T47D (cell line): ENCODE results near the gene TOMM7.

ENCODE experiments used
- DNase-seq, 2 experiments: peaks; one replicate each; pipeline versions ENCODE4 v3.0.0 to v3.0.0-alpha.2; 2011 to 2012; ENCODE audit warnings: low read depth in 1 of 2, low spot score in 1 of 2
- JUND ChIP-seq: IDR thresholded peaks from 2 replicates; pipeline ENCODE4 v1.6.1; 2012; ENCODE audit warnings: low read depth
- in situ Hi-C: cut with HindIII; loops from 2 replicates; pipeline ENCODE4 v1.10.0; 2016; ENCODE audit warnings: low sequenced_read_pairs, low pct_unique_long_range_greater_than_20kb

The TOMM7 gene

DNA sequence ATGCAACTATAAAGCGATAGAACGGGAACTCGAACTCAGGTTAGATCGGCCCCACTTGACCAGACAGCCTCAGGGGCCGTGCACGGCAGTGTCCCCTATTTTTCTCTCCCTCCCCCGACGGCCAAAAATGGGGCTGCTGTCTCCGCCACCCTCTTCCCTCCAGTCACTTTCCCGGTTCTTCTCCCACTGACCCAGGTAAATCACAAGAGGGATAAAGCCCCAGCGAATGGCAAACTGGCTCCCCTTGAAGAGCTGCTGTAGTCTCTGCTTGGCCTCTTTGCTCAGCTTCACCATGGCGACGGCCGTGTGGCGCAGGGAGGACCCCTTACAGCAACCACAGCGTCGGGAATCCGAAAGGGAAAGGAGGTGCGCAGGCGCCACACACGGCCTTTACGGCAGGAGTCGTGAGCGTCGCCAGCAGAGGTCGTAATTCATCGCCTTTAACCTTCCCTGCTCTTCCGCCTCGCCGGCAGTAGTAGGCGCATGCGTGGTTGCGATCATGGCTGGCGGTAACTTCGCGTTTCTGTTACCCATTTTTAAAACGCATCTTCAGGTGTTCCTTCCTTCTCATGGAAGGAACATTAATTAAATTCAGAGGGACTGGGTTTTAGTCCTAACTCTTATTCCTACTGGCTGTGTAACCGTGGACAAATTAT is at the start of gene TOMM7:
Gene TOMM7 (minus strand): TSS at position 364 of the 656 bp plus-strand sequence. CDS start 70 bp downstream, at position 294.
- no peak for TF ChIP-seq JUND
- in situ Hi-C loops = no loop called here
- DNase-seq = peak; percentile 97

DNA sequence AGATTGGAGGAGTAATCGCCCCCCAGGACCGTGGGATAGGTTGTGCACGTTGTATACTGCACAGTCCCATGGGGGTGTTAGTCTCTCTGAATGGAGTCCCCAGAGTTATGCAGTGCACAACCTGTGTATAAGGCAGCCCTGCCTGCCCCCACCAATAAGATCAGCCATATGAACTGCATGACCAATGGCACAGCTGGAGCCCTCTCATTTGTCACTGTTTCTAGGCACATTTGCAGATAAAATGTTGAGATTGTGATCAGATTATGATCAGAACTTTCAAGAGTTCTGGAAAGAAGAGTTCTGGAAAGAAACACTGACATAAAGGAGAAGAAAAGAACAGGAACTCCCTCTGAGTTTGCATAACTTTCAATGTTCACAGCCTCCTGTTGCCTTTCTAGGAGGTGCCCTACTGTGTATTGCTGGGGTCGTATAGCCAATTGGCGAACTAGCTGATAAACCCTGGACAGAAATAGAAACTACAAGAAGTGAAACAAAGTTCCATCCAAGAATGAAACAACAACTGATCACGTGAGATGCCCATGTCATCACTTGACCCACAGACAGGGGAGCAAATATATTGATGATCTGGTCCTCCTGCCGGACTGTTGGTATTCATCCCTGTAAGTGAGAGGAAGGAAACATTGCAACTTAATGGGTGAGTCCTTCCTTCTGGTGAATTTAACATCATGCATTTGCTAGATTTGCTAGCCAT is 49.6 kb upstream of the TOMM7 start:
- in situ Hi-C loops = no loop called here

DNA sequence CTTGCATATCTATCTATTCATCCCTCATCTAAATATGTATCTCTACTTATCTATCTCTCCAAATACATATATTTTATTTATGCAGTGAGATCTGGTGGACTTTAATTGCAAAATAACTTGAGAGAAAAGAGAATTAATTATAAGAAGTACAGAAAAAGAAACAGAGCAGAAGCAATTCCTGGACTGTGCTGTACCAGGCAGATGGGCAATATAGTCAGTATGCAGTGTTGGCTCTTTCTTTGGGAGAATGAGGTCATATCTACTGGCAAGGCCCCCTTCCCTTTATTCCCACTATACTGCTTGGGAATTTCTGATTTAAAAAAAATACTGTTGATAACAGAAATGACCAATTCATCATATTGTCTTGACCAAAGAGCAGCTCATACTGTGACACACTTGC is 49.0 kb upstream of the TOMM7 start:
- no peak for TF ChIP-seq JUND
- DNase-seq = no peak
- in situ Hi-C loops = no loop called here

More for the DNA sequence above, 49.6 kb upstream of the TOMM7 start:
- TF ChIP-seq JUND = no peak
- DNase-seq = peak in 1 of 2 experiments; percentile 24

DNA sequence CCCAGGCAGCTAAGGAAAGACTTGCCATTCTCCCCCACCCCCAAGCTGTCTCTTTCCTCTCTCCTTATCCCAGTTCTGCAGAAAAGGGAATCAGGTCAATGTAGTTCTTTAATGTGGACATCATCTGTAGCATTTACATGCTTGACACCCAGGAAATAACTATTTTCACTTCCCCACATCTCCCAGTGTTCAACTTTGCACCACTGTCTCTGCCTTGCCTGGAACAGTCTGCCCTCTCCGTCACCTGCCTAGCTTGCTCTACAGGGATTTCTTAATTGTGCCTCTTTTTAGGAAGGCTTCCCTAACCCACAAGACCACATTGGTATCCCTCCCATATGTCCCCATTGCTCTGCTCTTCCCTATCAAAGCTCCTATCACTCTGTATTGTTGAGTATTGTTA is 45.9 kb upstream of the TOMM7 start:
- no peak for TF ChIP-seq JUND
- DNase-seq = no peak
- in situ Hi-C loops = no loop called here

DNA sequence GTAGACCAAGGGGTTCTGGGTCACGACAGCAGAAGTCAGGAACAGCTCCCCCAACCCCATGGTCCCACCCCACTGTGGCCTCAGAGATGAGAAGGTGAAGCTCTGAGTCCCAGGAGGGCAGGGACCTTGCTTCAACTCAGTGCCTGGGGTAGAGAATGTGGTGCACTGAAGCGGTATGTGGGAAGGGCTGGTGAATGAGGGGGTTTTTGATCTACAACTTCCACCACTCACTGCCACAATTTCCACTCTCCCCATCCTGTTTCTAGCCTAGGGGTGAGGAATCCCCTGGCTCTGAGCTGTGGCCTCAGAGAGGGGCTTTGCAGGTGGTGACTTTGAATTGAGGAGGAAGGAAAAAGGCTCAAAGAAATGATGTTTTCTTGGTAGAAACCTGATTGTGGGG is 44.9 kb upstream of the TOMM7 start:
- no peak for DNase-seq
- no peak for TF ChIP-seq JUND
- in situ Hi-C loops = no loop called here

DNA sequence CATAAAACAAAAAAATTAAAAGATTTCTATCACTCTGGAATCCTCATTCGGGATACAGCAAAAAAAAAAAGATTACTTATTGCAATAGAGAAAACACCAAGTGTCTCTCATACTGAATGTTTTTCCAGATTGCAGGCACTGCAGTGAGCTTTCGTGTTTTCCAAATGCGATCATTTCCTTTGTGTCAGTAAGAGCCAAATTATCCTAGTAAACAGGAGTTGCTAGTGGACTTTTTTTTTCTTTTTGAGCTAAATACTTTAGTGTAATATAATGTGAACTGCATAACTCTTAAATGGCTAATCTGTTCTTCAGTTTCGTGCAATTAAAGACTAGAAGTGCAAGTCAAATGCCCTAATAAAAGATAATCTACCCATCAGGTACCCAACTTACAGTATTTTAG is 44.4 kb upstream of the TOMM7 start:
- no peak for TF ChIP-seq JUND
- DNase-seq = no peak
- in situ Hi-C loops = no loop called here

DNA sequence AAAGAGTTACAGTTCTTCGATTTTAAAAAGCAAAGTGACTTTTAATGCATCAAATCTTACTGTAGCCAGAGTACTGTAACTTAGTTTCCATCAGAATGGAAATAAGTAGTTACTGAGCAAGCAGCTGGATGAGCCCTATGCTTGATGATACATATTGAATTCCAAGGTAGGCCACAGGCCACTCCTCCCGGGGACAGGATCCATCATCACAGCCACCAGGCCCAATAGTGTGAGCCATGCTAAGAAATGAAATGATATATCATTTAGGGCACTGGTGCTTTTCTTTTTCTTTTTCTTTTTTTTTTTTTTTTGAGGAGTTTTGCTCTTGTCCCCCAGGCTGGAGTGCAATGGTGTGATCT is 42.9 kb upstream of the TOMM7 start:
- in situ Hi-C loops = no loop called here
- no peak for TF ChIP-seq JUND
- DNase-seq = no peak

DNA sequence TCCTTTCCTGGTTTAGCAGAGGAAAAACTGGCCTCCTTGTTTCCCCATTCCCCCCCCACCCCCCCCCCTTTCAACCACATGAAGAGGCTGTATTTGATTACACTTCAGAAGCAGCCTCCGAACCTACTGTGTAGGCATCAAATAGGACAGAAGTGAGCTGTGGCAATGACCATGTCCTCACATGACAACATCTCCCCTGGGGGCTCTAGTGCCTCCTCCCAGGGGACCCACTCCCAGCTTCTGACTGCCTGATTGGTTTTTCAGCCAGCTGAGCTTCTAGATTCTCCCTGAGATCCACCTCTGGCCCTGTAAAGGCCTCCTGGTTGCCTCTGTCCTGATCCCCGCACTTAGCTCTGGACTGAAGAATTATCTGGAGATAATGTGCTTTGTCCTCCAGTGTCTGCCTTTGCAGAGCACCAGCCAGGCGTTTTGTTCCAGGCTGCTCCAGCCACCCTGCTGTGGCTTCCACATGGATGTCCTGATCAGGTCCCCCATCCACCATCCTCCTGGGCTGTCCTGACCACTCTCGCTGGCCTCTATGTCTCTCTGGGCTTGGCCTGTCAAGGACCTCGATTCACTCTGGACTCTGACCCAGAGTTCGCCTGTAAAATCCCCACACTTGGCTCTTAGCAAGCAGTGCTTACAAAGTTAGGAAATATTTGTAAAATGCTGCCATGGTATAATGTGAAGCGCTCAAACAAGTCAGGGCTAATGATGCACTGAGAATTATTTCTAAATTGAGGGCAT is 42.4 kb upstream of the TOMM7 start:
- in situ Hi-C loops = no loop called here
- DNase-seq = no peak
- no peak for TF ChIP-seq JUND

DNA sequence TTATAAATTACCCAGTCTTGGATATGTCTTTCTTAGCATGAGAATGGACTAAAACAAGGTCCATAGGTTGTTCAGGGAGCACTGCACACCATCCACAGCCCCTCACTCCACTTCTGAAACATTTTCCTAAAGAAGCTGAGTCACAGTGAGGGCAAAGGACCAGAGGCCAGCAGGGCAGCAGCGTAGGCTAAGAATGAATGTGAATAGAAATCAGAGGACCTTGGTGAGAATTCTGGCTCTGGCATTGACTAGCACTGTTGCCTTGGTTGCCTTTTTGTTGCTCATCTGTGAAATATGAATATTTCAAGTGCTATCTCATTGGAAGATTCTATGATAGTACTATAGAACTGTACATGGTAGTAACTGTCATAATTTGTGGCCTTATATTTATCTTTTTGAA is 41.7 kb upstream of the TOMM7 start:
- no peak for TF ChIP-seq JUND
- in situ Hi-C loops = no loop called here
- no peak for DNase-seq

DNA sequence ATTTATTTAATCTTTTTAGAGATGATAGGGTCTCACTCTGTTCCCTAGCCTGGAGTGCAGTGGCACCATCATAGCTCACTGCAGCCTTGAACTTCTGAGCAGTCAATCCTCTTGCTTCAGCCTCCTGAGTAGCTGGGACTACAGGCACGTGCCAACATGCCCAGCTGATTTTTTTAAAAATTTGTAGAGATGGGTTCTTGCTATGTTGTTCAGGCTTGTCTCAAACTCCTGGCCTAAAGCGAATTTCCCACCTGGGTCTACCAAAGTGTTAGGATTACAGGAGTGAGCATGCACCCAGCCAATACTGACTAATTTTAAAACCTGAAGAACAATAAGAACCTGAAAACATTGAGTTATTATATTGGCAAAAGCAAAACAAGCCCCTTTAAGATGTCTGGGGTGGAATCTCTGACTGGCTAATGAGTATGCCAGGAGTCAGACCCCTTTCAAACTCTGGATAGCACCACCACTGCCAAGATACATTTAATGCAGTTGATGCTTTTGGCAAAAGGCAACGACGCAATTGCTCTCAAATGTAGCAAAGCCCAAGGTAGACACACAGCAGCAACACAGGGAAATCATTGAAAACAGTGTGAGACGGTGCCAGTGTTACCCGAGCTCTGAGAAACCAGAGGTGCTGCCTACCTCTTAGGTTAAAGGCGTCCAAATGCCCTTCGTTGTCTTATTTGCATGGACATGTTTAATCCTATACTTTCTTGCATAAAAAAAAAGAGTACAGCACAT is 40.7 kb upstream of the TOMM7 start:
- in situ Hi-C loops = no loop called here
- no peak for TF ChIP-seq JUND
- DNase-seq = no peak

DNA sequence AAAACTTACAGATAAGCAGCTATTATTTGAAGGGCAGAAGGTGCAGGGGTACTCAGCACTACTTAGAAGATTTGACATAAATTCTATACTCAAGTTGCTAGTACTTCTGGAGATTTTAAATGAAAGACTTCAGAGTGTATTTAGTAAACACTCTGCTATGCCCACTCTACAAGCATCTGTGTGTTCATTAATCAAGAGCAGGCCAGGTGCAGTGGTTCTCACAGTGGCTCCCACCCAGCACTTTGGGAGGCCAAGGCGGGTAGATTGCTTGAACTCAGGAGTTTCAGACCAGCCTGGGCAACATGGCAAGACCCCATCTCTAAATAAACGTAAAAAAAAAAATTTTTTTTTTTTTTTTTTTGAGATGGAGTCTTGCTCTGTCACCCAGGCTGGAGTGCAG is 38.9 kb upstream of the TOMM7 start:
- no peak for DNase-seq
- in situ Hi-C loops = no loop called here
- no peak for TF ChIP-seq JUND

DNA sequence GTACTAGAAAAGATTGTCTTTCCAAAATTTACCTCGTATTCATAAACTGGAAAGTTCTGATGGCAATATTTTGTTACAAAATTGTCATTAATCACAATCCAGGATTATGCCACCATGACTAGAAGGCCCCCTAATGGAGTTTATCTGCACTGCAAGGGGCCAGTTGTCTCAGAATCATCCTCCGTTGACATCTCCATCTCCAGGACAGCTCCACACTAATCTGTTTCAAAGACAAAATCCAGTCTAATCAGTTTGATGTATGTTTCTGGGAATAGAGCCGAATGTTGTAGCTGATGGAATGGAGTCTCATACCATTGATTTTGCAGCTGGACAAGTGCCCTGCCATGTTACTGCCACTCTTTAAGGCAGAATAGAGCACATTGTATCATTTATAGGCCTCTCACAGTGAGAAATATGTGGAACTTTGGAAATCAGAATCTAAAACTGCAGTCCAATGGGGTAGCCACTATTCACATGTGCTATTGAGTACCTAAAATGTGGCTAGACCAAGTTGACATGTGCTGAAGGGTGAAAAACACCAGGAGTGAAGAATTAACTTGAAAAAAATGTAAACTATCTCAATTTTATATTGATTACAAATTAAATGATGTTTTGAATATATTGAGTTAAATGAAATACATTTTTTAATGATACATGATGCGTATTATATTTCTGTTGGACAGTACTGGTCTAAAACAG is 38.3 kb upstream of the TOMM7 start:
- in situ Hi-C loops = no loop called here
- no peak for DNase-seq

More for the DNA sequence above, 38.3 kb upstream of the TOMM7 start:
- TF ChIP-seq JUND = no peak
